ENCODE data around the gene GALNT5.

DNA sequence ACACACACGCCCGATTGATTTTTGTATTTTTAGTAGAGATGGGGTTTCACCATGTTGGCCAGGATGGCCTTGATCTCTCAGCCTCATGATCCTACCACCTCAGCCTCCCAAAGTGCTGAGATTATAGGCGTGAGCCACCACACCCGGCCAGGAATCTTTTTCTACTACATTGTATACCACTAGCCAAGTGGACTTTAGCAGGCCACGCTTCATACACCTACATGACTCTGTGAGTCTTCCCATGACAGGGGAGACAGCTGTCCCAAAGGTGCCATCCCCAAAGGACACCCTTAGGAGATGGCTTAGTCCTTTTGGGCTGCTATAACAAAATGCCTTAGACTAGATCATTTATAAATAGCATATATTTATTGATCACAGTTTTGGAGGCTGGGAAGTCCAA lies 35.3 kb downstream of the GALNT5 start:
- TF ChIP-seq, protein P1, sequence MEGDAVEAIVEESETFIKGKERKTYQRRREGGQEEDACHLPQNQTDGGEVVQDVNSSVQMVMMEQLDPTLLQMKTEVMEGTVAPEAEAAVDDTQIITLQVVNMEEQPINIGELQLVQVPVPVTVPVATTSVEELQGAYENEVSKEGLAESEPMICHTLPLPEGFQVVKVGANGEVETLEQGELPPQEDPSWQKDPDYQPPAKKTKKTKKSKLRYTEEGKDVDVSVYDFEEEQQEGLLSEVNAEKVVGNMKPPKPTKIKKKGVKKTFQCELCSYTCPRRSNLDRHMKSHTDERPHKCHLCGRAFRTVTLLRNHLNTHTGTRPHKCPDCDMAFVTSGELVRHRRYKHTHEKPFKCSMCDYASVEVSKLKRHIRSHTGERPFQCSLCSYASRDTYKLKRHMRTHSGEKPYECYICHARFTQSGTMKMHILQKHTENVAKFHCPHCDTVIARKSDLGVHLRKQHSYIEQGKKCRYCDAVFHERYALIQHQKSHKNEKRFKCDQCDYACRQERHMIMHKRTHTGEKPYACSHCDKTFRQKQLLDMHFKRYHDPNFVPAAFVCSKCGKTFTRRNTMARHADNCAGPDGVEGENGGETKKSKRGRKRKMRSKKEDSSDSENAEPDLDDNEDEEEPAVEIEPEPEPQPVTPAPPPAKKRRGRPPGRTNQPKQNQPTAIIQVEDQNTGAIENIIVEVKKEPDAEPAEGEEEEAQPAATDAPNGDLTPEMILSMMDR (IDR thresholded peaks at IDR 0.05): no peak
- TF ChIP-seq POLR2A (IDR thresholded peaks at IDR 0.05): no peak
